PC-3 (cell line): ENCODE data around the gene ERBB4.

Experiments used
- CTCF ChIP-seq: fragments of 300-600 bp; sonication (generic); conservative IDR thresholded peaks from 2 replicates; pipeline ENCODE4 v1.5.1; 2017; ENCODE audit warnings: antibody characterized with exemption, low read depth, mild to moderate bottlenecking, low read length
- EZH2 ChIP-seq: fragments of 300-600 bp; sonication (generic); IDR thresholded peaks from one replicate; pipeline ENCODE4 v1.6.1; 2017; ENCODE audit warnings: antibody characterized with exemption, mild to moderate bottlenecking, low read length; ENCODE audit not compliant: unreplicated experiment

GRCh38 chr2:212037062-212037461 lies 501.5 kb downstream of the ERBB4 start:
- TF ChIP-seq CTCF (no peak), EZH2 (no peak)
